HEK293T (cell line): ENCODE measurements around the gene SOD2.

Experiments used
- CTCF ChIA-PET: fragments of 350-600 bp; formaldehyde crosslinking; extraction: SDS; loops from one replicate; lab custom pipeline; 2021; ENCODE audit warnings: antibody characterized with exemption, inconsistent platforms; lab: Yijun Ruan, JAX
- POLR2A ChIA-PET: fragments of 350-600 bp; formaldehyde crosslinking; extraction: SDS; loops from one replicate; lab custom pipeline; 2020; ENCODE audit warnings: antibody characterized with exemption, inconsistent platforms; lab: Yijun Ruan, JAX
- DNase-seq: peaks from one replicate; pipeline ENCODE4 v3.0.0; 2012; ENCODE audit warnings: mixed read lengths; ENCODE audit errors: extremely low spot score
- ARNT ChIP-seq: fragments of 450-650 bp; IDR thresholded peaks from 2 replicates; pipeline ENCODE4 v1.6.1; 2017; ENCODE audit warnings: mild to moderate bottlenecking
- BHLHE40 ChIP-seq: fragments of 450-650 bp; IDR thresholded peaks from 2 replicates; pipeline ENCODE4 v1.6.1; 2016; ENCODE audit warnings: mild to moderate bottlenecking, moderate library complexity, borderline replicate concordance
- CTBP1 ChIP-seq: fragments of 450-650 bp; IDR thresholded peaks from 2 replicates; pipeline ENCODE4 v1.6.1; 2016; ENCODE audit warnings: borderline replicate concordance
- ELF4 ChIP-seq: fragments of 450-650 bp; IDR thresholded peaks from 2 replicates; pipeline ENCODE4 v1.6.1; 2017; ENCODE audit warnings: antibody characterized with exemption
- FOXA1 ChIP-seq: fragments of 450-650 bp; IDR thresholded peaks from 2 replicates; pipeline ENCODE4 v1.6.1; 2016; ENCODE audit warnings: mild to moderate bottlenecking
- FOXK2 ChIP-seq: fragments of 450-650 bp; IDR thresholded peaks from 2 replicates; pipeline ENCODE4 v1.6.1; 2016; ENCODE audit warnings: mild to moderate bottlenecking
- FOXM1 ChIP-seq: fragments of 450-650 bp; IDR thresholded peaks from 2 replicates; pipeline ENCODE4 v1.6.1; 2017; ENCODE audit warnings: mild to moderate bottlenecking, borderline replicate concordance
- HDGF ChIP-seq: fragments of 450-650 bp; IDR thresholded peaks from 2 replicates; pipeline ENCODE4 v1.6.1; 2017; ENCODE audit warnings: antibody characterized with exemption, borderline replicate concordance
- L3MBTL2 ChIP-seq: fragments of 450-650 bp; conservative IDR thresholded peaks from 2 replicates; pipeline ENCODE4 v1.6.1; 2016; ENCODE audit warnings: mild to moderate bottlenecking
- LEF1 ChIP-seq: fragments of 450-650 bp; IDR thresholded peaks from 2 replicates; pipeline ENCODE4 v1.6.1; 2017; ENCODE audit warnings: mild to moderate bottlenecking, borderline replicate concordance
- NFRKB ChIP-seq: fragments of 450-650 bp; IDR thresholded peaks from 2 replicates; pipeline ENCODE4 v1.6.1; 2016; ENCODE audit warnings: mild to moderate bottlenecking, moderate library complexity
- PKNOX1 ChIP-seq: fragments of 450-650 bp; IDR thresholded peaks from 2 replicates; pipeline ENCODE4 v1.6.1; 2016
- SP1 ChIP-seq: fragments of 450-650 bp; IDR thresholded peaks from 2 replicates; pipeline ENCODE4 v1.6.1; 2017
- SUZ12 ChIP-seq: fragments of 450-650 bp; IDR thresholded peaks from 2 replicates; pipeline ENCODE4 v1.6.1; 2016; ENCODE audit warnings: mild to moderate bottlenecking
- TARDBP ChIP-seq: fragments of 450-650 bp; IDR thresholded peaks from 2 replicates; pipeline ENCODE4 v1.6.1; 2016
- ZNF384 ChIP-seq: fragments of 450-650 bp; IDR thresholded peaks from 2 replicates; pipeline ENCODE4 v1.6.1; 2016

The SOD2 gene

GRCh38 chr6:159682810-159683209 lies 10.2 kb downstream of the SOD2 start:
- POLR2A ChIA-PET, result interaction anchor here (0.8 to 1.6 kb wide), 2 partner anchors 9 to 107 kb away, joined by 4 to 5 read pairs; partner anchors contain the start of genes MRPL18 and TCP1
- no peak for DNase-seq
- TF ChIP-seq LEF1, result no peak
- TF ChIP-seq L3MBTL2, result no peak
- no peak for TF ChIP-seq SP1
- no peak for TF ChIP-seq FOXA1
- no peak for TF ChIP-seq ARNT
- CTCF ChIA-PET, result no interaction called here

GRCh38 chr6:159682295-159682694 lies 10.7 kb downstream of the SOD2 start:
- POLR2A ChIA-PET, result interaction anchor here (1.3 to 1.7 kb wide), 2 partner anchors 10 to 11 kb away, joined by 5 to 6 read pairs; partner anchors contain the start of gene SOD2
- CTCF ChIA-PET, result interaction anchor here (0.5 to 1.0 kb wide), 2 partner anchors 8 to 101 kb away, joined by 3 read pairs; no protein-coding TSS in a partner anchor
- TF ChIP-seq SP1, result no peak
- no peak for TF ChIP-seq TARDBP
- no peak for TF ChIP-seq FOXA1
- TF ChIP-seq ARNT, result no peak
- TF ChIP-seq L3MBTL2, result no peak
- TF ChIP-seq SUZ12, result no peak
- TF ChIP-seq FOXM1, result no peak
- no peak for TF ChIP-seq FOXK2
- no peak for TF ChIP-seq ZNF384
- TF ChIP-seq HDGF, result no peak
- no peak for TF ChIP-seq NFRKB
- no peak for TF ChIP-seq LEF1
- TF ChIP-seq CTBP1, result no peak
- TF ChIP-seq BHLHE40, result no peak
- DNase-seq, result no peak

- no peak for TF ChIP-seq BHLHE40
- no peak for TF ChIP-seq FOXM1
- no peak for TF ChIP-seq LEF1
- no peak for TF ChIP-seq NFRKB
- no peak for TF ChIP-seq CTBP1
- TF ChIP-seq SUZ12, result no peak
- no peak for TF ChIP-seq ZNF384
- TF ChIP-seq ELF4, result no peak
- TF ChIP-seq TARDBP, result no peak
- no peak for TF ChIP-seq ARNT
- no peak for DNase-seq
- CTCF ChIA-PET, result interaction anchor here (1.0 kb wide), 1 partner anchor 9 kb away, joined by 3 read pairs; no protein-coding TSS in a partner anchor
- POLR2A ChIA-PET, result interaction anchor here (1.0 to 1.7 kb wide), 3 partner anchors 11 to 109 kb away, joined by 4 to 6 read pairs (median 5); partner anchors contain the start of genes MRPL18 and SOD2
These were observed 11.7 kb downstream of the SOD2 start for GRCh38 chr6:159681191-159681880.

- TF ChIP-seq ZNF384 (no peak), L3MBTL2 (no peak), FOXA1 (no peak), FOXK2 (no peak), ARNT (no peak), HDGF (no peak), FOXM1 (no peak), SUZ12 (no peak), TARDBP (no peak), ELF4 (no peak), CTBP1 (no peak)
- no peak for DNase-seq
- CTCF ChIA-PET, result no interaction called here
- POLR2A ChIA-PET, result no interaction called here
These were observed 12.9 kb downstream of the SOD2 start for GRCh38 chr6:159680104-159680503.

- no peak for TF ChIP-seq PKNOX1
- TF ChIP-seq TARDBP, result no peak
- TF ChIP-seq HDGF, result no peak
- no peak for TF ChIP-seq NFRKB
- TF ChIP-seq CTBP1, result no peak
- no peak for TF ChIP-seq ARNT
- CTCF ChIA-PET, result no interaction called here
- POLR2A ChIA-PET, result no interaction called here
- DNase-seq, result no peak
These were observed 13.7 kb downstream of the SOD2 start for GRCh38 chr6:159679091-159680077.

GRCh38 chr6:159678574-159678973 lies 14.5 kb downstream of the SOD2 start:
- ChIA-PET CTCF (no interaction called here), POLR2A (interaction anchor here (1.4 kb wide), 1 partner anchor 48 kb away, joined by 3 read pairs; the partner anchor contains the start of gene WTAP)
- TF ChIP-seq CTBP1 (no peak), FOXM1 (no peak), SUZ12 (no peak), FOXA1 (no peak), PKNOX1 (no peak), SP1 (no peak), ARNT (no peak), BHLHE40 (no peak)
- DNase-seq, result no peak
